SH-SY5Y (cell line): Measurements from ENCODE around the gene PTPRG.

Experiments used
- GATA2 ChIP-seq: IDR thresholded peaks from 2 replicates; pipeline ENCODE4 v1.6.1; 2011; ENCODE audit warnings: mild to moderate bottlenecking, low read depth, low read length
- GATA3 ChIP-seq: IDR thresholded peaks from 2 replicates; pipeline ENCODE4 v1.6.1; 2011; ENCODE audit warnings: low read depth, mild to moderate bottlenecking, low read length, moderate library complexity

- TF ChIP-seq GATA2 (no peak), GATA3 (no peak)
Observed at GRCh38 chr3:62316525-62316924, 755.2 kb downstream of the PTPRG start.
